ENCODE data around the gene C10orf62.

GRCh38 chr10:97585439-97585811 is 4.1 kb upstream of the C10orf62 start:
- TF ChIP-seq POLR2A (IDR thresholded peaks at IDR 0.05; ENCODE audit: low read depth, low read length) (no peak), POLR2AphosphoS5 (IDR thresholded peaks at IDR 0.05; ENCODE audit: low read depth, low read length) (no peak), TAF1 (IDR thresholded peaks at IDR 0.05; ENCODE audit: borderline replicate concordance, low read depth, low read length) (no peak)
